ENCODE measurements around the gene LRRC4. TPM values are rescaled to one million over a fixed set of nuclear protein-coding genes. Genes with fewer than 3 reads are reported as not detected.

LRRC4 gene
- total RNA-seq, 2 experiments from 2014 or later: not detected

DNA sequence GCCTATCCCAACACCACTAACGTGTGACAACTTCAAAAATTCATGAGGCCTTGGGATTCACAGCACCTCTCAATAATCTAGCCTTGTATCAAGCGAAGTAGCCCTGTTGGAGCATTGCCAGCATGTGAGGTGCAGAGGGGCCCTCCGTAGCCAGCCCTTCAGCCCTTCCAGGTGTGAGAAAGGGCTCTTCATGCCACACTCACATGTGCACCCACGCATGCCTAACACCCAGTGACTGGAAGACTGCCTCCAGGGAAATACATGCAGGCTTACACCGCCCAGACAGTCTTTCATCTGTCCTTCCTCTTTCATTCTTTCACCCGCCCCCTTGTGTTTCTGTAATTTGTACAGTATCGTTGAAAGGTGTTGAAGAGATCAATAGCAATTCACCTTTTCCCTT lies 26.1 kb downstream of the LRRC4 start:
- DNase-seq: no peak
- ChIA-PET POLR2A (no interaction called here), CTCF (no interaction called here)
- peaks cover 15% of the 10 kb centered on the region for H3K4me1 Mint-ChIP-seq
- H3K27me3 Mint-ChIP-seq: no peaks in the 10 kb centered on the region
- no peaks in the 10 kb centered on the region for H3K9me3 Mint-ChIP-seq
- H3K36me3 Mint-ChIP-seq (ENCODE audit: low read depth): peaks cover 2% of the 10 kb centered on the region
- H3K27ac Mint-ChIP-seq: no peak overlapping the region
- no peak overlapping the region for H3K4me3 Mint-ChIP-seq

- no peak overlapping the region for H3K4me3 Mint-ChIP-seq
- H3K27me3 Mint-ChIP-seq: no peaks in the 10 kb centered on the region
- peaks cover 15% of the 10 kb centered on the region for H3K4me1 Mint-ChIP-seq
- H3K27ac Mint-ChIP-seq: no peak overlapping the region
- DNase-seq: no peak
- peaks cover 2% of the 10 kb centered on the region for H3K36me3 Mint-ChIP-seq (ENCODE audit: low read depth)
- POLR2A ChIA-PET: no interaction called here
- H3K9me3 Mint-ChIP-seq: no peaks in the 10 kb centered on the region
- CTCF ChIA-PET: no interaction called here
Measured at GRCh38 chr7:128004623-128005022, 26.6 kb downstream of the LRRC4 start.

DNA sequence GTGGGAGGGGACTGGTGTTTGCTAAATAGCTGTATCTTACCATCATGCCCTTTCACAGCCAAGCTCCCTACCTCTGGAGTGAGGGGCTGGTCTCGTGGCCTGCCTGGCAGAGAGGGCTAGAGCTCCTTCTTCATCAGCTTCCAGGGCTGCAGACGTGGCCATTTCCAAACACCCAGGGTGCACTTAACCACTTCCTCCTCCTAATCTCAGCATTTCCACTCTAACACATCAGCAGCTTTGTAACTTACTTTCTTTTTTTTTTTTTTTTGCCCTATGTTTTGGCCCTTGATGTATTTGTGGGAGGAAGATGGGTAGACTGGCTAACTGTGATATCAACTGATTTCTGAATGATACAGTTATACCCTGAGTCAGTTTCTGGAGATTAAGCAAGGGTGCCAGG lies 27.4 kb downstream of the LRRC4 start:
- Mint-ChIP-seq H3K4me3 (no peak overlapping the region), H3K27me3 (no peaks in the 10 kb centered on the region), H3K27ac (no peak overlapping the region), H3K36me3 (ENCODE audit: low read depth) (peaks cover 2% of the 10 kb centered on the region), H3K9me3 (no peaks in the 10 kb centered on the region), H3K4me1 (peaks cover 15% of the 10 kb centered on the region)
- ChIA-PET POLR2A (no interaction called here), CTCF (no interaction called here)
- DNase-seq: no peak

GRCh38 chr7:128003167-128003566 lies 28.1 kb downstream of the LRRC4 start:
- ChIA-PET POLR2A (no interaction called here), CTCF (no interaction called here)
- Mint-ChIP-seq H3K4me3 (no peak overlapping the region), H3K9me3 (no peaks in the 10 kb centered on the region), H3K27ac (no peak overlapping the region), H3K36me3 (ENCODE audit: low read depth) (peaks cover 2% of the 10 kb centered on the region), H3K27me3 (no peaks in the 10 kb centered on the region), H3K4me1 (peaks cover 15% of the 10 kb centered on the region)
- DNase-seq: no peak

DNA sequence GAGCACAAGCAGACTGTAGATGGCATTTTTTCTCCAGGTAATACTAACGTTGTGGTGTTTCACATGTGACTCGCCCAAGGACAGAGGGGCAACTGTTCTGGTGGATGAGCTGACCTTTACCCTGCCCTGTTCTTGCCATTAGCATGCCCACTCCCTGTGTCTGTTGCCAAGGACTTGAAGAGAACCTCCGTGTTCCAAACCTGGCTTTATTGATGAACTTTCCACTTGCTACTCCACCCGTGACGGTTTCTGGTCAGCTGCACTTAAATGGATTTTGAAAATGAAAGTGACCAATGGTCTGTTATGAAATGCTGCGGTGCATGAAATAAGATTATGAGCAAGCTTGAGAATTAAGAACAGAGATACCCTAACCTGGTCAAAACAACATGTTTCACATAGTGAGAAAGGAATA lies 30.4 kb downstream of the LRRC4 start:
- POLR2A ChIA-PET: no interaction called here
- CTCF ChIA-PET: no interaction called here
- no peaks in the 10 kb centered on the region for H3K9me3 Mint-ChIP-seq
- H3K36me3 Mint-ChIP-seq (ENCODE audit: low read depth): peaks cover 4% of the 10 kb centered on the region
- no peak overlapping the region for H3K4me3 Mint-ChIP-seq
- no peak for DNase-seq
- H3K27me3 Mint-ChIP-seq: no peaks in the 10 kb centered on the region
- H3K4me1 Mint-ChIP-seq: peaks cover 15% of the 10 kb centered on the region
- H3K27ac Mint-ChIP-seq: no peak overlapping the region

DNA sequence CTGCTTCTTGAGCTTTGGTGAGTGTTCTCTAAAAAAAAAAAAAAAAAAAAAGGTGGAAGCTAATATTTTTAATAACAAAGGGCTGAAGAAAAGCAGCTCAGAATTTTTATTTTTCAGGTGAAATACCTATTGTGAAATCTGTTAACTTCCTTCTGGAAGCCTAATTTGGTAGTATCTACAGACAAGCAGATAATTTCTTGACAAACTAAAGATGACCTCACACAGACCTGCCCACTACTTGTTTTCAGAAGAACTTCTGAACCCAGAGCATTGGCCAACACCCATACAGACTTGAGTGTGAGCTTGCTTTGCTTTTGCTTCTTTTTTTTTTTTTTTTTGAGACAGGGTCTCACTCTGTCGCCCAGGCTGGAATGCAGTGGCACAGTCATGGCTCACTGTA lies 31.2 kb downstream of the LRRC4 start:
- Mint-ChIP-seq H3K4me3 (no peak overlapping the region), H3K27ac (no peak overlapping the region), H3K36me3 (ENCODE audit: low read depth) (peaks cover 4% of the 10 kb centered on the region), H3K4me1 (peaks cover 15% of the 10 kb centered on the region), H3K27me3 (no peaks in the 10 kb centered on the region), H3K9me3 (no peaks in the 10 kb centered on the region)
- no peak for DNase-seq
- ChIA-PET CTCF (interaction anchor here (0.8 kb wide), 1 partner anchor 209 kb away, joined by 3 read pairs; no protein-coding TSS in a partner anchor), POLR2A (interaction anchor here (1.2 kb wide), 1 partner anchor 11 kb away, joined by 3 read pairs; no protein-coding TSS in a partner anchor)

GRCh38 chr7:127998671-127999070 lies 32.6 kb downstream of the LRRC4 start:
- Mint-ChIP-seq H3K36me3 (ENCODE audit: low read depth) (peaks cover 6% of the 10 kb centered on the region), H3K27ac (no peak overlapping the region), H3K4me1 (peaks cover 7% of the 10 kb centered on the region), H3K27me3 (no peaks in the 10 kb centered on the region), H3K9me3 (no peaks in the 10 kb centered on the region), H3K4me3 (no peak overlapping the region)
- CTCF ChIA-PET: no interaction called here
- POLR2A ChIA-PET: interaction anchor here (1.2 kb wide), 1 partner anchor 13 kb away, joined by 3 read pairs; no protein-coding TSS in a partner anchor
- DNase-seq: no peak

- DNase-seq: no peak
- Mint-ChIP-seq H3K36me3 (ENCODE audit: low read depth) (peaks cover 10% of the 10 kb centered on the region), H3K27me3 (no peaks in the 10 kb centered on the region), H3K27ac (no peak overlapping the region), H3K9me3 (no peaks in the 10 kb centered on the region), H3K4me3 (no peak overlapping the region), H3K4me1 (no peaks in the 10 kb centered on the region)
- ChIA-PET CTCF (no interaction called here), POLR2A (no interaction called here)
Measured at GRCh38 chr7:127997226-127997922, 33.9 kb downstream of the LRRC4 start.

DNA sequence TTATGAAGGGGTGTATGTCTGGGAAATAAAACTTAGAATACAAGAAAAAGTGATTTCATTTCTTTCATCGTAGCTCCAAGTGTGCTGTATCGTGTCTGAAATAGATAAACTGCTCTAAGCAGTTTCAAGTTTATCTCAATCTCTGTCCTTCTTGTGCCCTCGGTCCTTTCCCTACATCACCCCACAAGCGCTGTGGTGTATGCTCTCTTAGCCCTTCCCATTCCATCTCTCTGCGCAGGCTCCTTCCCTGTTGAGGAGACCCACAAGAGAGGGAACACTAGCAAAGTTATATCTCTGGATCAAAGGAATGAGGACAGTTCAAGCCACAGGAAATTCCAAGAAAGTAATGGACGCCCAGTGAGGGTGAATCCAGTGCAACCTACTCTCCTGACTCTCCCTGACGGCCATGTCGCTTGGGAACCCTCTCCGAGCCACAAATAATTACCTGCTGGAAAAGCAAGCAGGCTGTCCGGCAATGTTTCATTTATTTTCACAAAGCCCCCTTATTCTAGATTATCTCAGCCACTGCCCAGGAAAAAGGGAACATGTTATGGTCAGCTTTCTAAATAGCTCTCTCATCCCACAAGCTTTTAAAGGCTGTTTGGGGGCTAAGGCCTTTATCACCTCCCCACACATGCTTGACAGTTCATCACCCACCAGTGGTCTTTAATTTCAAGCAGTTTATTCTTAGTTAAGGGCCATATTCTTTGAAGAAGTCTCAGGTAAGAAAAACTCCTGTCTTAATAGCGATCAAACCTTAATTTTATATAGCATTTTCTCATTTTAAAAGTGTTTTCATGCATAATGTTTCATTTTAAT lies 34.8 kb downstream of the LRRC4 start:
- CTCF ChIA-PET: no interaction called here

GRCh38 chr7:127995881-127996215 lies 35.4 kb downstream of the LRRC4 start:
- Mint-ChIP-seq H3K4me1 (no peaks in the 10 kb centered on the region), H3K27me3 (no peaks in the 10 kb centered on the region), H3K9me3 (no peaks in the 10 kb centered on the region), H3K4me3 (no peak overlapping the region), H3K27ac (no peak overlapping the region), H3K36me3 (ENCODE audit: low read depth) (peaks cover 16% of the 10 kb centered on the region)
- no peak for DNase-seq
- CTCF ChIA-PET: no interaction called here
- POLR2A ChIA-PET: no interaction called here

More for the DNA sequence above, 34.8 kb downstream of the LRRC4 start:
- H3K4me1 Mint-ChIP-seq: no peaks in the 10 kb centered on the region
- no peaks in the 10 kb centered on the region for H3K9me3 Mint-ChIP-seq
- DNase-seq: no peak
- no peak overlapping the region for H3K4me3 Mint-ChIP-seq
- POLR2A ChIA-PET: no interaction called here
- H3K27me3 Mint-ChIP-seq: no peaks in the 10 kb centered on the region
- H3K36me3 Mint-ChIP-seq (ENCODE audit: low read depth): peaks cover 16% of the 10 kb centered on the region
- no peak overlapping the region for H3K27ac Mint-ChIP-seq

GRCh38 chr7:127995156-127995880 lies 35.9 kb downstream of the LRRC4 start:
- POLR2A ChIA-PET: no interaction called here
- Mint-ChIP-seq H3K4me1 (no peaks in the 10 kb centered on the region), H3K27me3 (no peaks in the 10 kb centered on the region), H3K9me3 (no peaks in the 10 kb centered on the region), H3K36me3 (ENCODE audit: low read depth) (peaks cover 16% of the 10 kb centered on the region), H3K27ac (no peak overlapping the region), H3K4me3 (no peak overlapping the region)
- no peak for DNase-seq
- CTCF ChIA-PET: no interaction called here

- Mint-ChIP-seq H3K4me3 (no peak overlapping the region), H3K9me3 (no peaks in the 10 kb centered on the region), H3K36me3 (ENCODE audit: low read depth) (peaks cover 16% of the 10 kb centered on the region), H3K4me1 (no peaks in the 10 kb centered on the region), H3K27me3 (no peaks in the 10 kb centered on the region), H3K27ac (no peak overlapping the region)
- ChIA-PET POLR2A (no interaction called here), CTCF (no interaction called here)
- DNase-seq: no peak
Measured at GRCh38 chr7:127993987-127994386, 37.2 kb downstream of the LRRC4 start.

DNA sequence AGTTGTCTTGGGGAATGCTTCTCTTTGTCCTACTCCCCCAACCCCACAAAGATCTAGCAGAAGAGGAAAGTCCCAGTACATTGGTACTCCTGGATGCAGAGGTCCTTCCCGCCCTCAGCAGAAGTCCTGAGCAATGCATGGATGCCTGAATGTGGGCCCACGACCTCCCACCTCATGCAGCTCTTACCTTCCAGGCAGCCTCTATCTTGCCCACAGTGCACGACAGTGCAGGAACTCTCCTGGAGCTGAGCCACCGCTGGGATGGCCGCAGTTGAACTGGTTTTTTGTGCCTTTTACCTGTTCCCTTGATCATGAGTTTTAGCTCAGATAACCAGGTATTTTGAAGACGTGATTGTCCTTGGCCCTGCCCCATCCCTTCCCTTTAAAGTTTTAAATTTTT lies 37.9 kb downstream of the LRRC4 start:
- ChIA-PET POLR2A (no interaction called here), CTCF (no interaction called here)
- Mint-ChIP-seq H3K27me3 (no peaks in the 10 kb centered on the region), H3K4me3 (no peak overlapping the region), H3K36me3 (ENCODE audit: low read depth) (peaks cover 16% of the 10 kb centered on the region), H3K27ac (no peak overlapping the region), H3K9me3 (no peaks in the 10 kb centered on the region), H3K4me1 (peaks cover 4% of the 10 kb centered on the region)
- DNase-seq: no peak
